ENCODE results near the gene DCLRE1C.

DNA sequence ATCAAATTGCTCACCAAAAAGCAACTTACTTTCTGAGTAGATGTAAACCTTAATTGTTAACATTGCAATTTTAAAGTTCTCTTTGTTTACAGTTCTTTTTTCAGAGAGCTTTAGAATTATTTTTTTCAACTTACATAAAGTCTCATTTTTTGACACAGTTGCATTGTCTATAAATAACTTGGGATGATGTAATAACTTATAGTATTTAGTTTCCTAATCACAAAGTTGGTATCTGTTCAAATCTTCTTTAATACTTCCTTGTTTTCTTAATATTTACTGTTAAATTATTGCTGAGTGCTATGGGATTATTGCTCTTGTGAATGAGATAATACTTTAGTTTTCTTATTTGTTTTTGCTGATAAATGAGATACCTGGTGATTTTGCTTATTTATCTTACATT lies 94.1 kb downstream of the DCLRE1C start:
- TF ChIP-seq CTCF (IDR thresholded peaks at IDR 0.05; ENCODE audit: insufficient read depth, low read length): no peak
- no peak for TF ChIP-seq POLR2AphosphoS5 (IDR thresholded peaks at IDR 0.05; ENCODE audit: low read depth)
- TF ChIP-seq, protein P1, sequence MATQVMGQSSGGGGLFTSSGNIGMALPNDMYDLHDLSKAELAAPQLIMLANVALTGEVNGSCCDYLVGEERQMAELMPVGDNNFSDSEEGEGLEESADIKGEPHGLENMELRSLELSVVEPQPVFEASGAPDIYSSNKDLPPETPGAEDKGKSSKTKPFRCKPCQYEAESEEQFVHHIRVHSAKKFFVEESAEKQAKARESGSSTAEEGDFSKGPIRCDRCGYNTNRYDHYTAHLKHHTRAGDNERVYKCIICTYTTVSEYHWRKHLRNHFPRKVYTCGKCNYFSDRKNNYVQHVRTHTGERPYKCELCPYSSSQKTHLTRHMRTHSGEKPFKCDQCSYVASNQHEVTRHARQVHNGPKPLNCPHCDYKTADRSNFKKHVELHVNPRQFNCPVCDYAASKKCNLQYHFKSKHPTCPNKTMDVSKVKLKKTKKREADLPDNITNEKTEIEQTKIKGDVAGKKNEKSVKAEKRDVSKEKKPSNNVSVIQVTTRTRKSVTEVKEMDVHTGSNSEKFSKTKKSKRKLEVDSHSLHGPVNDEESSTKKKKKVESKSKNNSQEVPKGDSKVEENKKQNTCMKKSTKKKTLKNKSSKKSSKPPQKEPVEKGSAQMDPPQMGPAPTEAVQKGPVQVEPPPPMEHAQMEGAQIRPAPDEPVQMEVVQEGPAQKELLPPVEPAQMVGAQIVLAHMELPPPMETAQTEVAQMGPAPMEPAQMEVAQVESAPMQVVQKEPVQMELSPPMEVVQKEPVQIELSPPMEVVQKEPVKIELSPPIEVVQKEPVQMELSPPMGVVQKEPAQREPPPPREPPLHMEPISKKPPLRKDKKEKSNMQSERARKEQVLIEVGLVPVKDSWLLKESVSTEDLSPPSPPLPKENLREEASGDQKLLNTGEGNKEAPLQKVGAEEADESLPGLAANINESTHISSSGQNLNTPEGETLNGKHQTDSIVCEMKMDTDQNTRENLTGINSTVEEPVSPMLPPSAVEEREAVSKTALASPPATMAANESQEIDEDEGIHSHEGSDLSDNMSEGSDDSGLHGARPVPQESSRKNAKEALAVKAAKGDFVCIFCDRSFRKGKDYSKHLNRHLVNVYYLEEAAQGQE (IDR thresholded peaks at IDR 0.05; ENCODE audit: insufficient replicate concordance, low read depth): no peak

Data from HL-60 (cell line).